ENCODE results near the gene DOCK3.
"Not testable (repeated sequence)": the region's sequence is repeated elsewhere in the genome, so short reads cannot be mapped to it uniquely, and the experiment has no call there.

Gene DOCK3

DNA sequence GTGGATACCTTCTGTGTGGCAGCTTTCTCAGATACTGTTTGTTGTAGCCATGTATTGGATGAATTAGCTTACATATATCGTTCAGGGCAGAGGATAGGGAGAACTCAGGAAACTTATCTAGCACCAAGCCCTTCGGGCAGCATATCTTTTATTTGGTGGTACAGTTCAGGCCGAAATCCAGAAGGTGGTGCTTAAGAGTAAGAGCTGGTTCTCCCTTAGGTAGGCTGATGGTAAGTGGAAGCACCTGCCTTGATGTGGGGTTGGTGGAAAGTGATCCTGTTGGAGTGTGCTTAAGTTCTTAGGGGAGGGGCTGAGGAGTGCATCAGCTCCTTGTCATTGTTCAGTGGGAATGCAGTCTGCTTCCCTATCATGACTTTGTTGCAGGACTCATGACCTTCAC is 187.5 kb downstream of the DOCK3 start:
- H3K27ac ChIP-seq, result no peak overlapping the region
- no peak overlapping the region for H3K4me3 ChIP-seq

DNA sequence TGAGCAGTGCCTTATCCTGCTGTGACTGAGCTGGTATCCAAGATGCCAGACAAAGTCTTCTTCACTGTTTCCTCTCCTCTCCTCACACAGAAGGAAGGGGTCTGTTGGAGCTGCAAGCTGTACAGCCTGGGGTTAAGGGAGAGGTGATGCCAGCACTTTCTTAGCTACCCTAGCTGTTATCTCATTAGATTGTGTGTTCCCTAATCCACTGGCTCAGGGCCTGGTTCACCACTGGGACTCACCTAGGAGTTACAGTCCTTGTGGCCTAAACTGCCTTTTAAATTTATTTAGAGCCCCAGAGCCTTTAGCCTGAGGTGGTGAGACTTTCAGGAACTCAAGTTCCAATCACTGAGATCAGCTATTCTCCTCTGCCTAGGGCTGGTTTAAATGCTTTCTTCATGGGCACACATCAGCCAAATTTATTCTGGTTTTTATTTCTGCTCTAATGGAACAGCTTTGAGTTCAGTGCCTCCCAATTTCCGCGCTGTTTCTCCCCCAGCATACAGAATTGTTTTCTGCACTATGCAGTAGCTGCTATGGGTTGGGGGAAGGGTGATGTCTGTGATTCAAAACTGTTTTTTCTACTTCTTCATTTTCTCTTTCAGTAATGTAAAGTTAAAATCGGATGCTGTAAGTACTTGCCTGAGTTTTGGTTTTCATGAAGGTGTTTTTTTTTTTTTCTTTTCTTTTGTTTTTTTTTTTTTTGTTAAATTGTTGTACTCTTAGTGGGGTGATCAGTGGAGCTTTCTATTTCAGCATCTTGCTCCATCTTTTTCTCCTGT is 198.8 kb downstream of the DOCK3 start:
- Histone ChIP-seq H3K4me3 (no peak overlapping the region), H3K27ac (no peak overlapping the region)

- H3K27ac ChIP-seq, H3K4me3 ChIP-seq: not testable (repeated sequence)
Measured at GRCh38 chr3:50874876-50875275, 200.1 kb downstream of the DOCK3 start.

GRCh38 chr3:50876947-50877346 is 202.2 kb downstream of the DOCK3 start:
- Histone ChIP-seq H3K4me3 (no peak overlapping the region), H3K27ac (no peak overlapping the region)

GRCh38 chr3:50882733-50883132 is 208.0 kb downstream of the DOCK3 start:
- H3K4me3 ChIP-seq, H3K27ac ChIP-seq: not testable (repeated sequence)

DNA sequence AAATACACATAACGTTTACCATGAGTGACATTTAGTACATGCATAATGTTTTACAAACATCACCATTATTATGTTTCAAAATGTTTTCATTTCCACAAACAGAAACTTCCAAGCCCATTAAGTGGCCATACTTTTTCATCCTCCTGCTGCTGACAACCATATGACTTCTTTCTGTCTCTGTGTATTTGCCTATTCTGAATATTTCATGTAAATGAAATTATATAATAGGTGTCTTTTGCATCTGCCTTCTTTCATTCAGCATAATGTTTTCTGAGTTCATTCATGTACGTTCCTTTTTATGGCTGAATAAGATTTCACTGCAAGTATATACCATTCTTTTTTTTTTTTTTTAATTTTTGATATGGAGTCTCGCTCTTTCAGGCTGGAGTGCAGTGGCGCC is 209.0 kb downstream of the DOCK3 start:
- Histone ChIP-seq H3K27ac (no peak overlapping the region), H3K4me3 (no peak overlapping the region)

- no peak overlapping the region for H3K27ac ChIP-seq
- no peak overlapping the region for H3K4me3 ChIP-seq
Measured at GRCh38 chr3:50885070-50885850, 210.5 kb downstream of the DOCK3 start.

- Histone ChIP-seq H3K27ac (no peak overlapping the region), H3K4me3 (no peak overlapping the region)
Measured at GRCh38 chr3:50890688-50891344, 216.1 kb downstream of the DOCK3 start.

- H3K27ac ChIP-seq, H3K4me3 ChIP-seq: not testable (repeated sequence)
Measured at GRCh38 chr3:50901097-50901496, 226.4 kb downstream of the DOCK3 start.

- H3K27ac ChIP-seq, result no peak overlapping the region
Measured at GRCh38 chr3:50912746-50913145, 238.0 kb downstream of the DOCK3 start.

GRCh38 chr3:50913260-50913659 is 238.5 kb downstream of the DOCK3 start:
- no peak overlapping the region for H3K27ac ChIP-seq
- no peak overlapping the region for H3K4me3 ChIP-seq

More at GRCh38 chr3:50912746-50913145, 238.0 kb downstream of the DOCK3 start:
- no peak overlapping the region for H3K4me3 ChIP-seq

DNA sequence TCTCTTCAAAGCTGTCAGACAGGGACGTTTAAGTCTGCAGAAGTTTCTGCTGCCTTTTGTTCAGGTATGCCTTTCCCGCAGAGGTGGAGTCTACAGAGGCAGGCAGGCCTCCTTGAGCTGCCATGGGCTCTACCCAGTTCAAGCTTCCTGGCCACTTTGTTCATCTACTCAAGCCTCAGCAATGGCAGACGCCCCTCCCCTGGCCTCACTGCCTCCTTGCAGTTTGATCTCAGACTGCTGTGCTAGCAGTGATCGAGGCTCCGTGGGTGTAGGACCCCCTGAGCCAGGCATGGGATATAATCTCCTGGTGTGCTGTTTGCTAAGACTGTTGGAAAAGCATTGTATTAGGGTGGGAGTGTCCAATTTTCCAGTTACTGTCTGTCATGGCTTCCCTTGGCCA is 247.3 kb downstream of the DOCK3 start:
- H3K27ac ChIP-seq, H3K4me3 ChIP-seq: not testable (repeated sequence)

- Histone ChIP-seq H3K27ac (no peak overlapping the region), H3K4me3 (no peak overlapping the region)
Measured at GRCh38 chr3:50923955-50924354, 249.2 kb downstream of the DOCK3 start.

- Histone ChIP-seq H3K27ac (no peak overlapping the region), H3K4me3 (no peak overlapping the region)
Measured at GRCh38 chr3:50924638-50925037, 249.9 kb downstream of the DOCK3 start.

- Histone ChIP-seq H3K27ac (no peak overlapping the region), H3K4me3 (no peak overlapping the region)
Measured at GRCh38 chr3:50926868-50927267, 252.1 kb downstream of the DOCK3 start.

- Histone ChIP-seq H3K27ac (no peak overlapping the region), H3K4me3 (no peak overlapping the region)
Measured at GRCh38 chr3:50930371-50931208, 255.9 kb downstream of the DOCK3 start.

GRCh38 chr3:50932918-50933317 is 258.2 kb downstream of the DOCK3 start:
- not testable (repeated sequence) for H3K4me3 ChIP-seq

DNA sequence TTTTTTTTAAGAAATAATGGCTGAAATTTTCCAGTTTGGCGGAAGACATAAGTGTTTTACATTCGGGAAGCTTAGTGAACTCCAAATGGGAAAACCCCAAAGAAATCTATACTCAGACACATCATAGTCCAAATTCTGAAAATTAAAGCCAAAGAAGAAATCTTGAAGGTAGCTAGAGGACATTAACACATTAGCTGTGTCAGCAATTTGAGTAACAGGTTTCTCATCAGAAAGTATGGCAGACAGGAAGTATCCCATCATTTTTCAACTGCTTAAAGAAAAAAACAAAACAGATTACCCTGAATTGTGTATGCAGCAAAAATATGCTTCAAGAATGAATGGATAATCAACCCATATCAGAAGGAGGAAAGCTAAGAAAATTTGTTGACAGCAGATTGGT is 261.7 kb downstream of the DOCK3 start:
- H3K27ac ChIP-seq, result no peak overlapping the region
- no peak overlapping the region for H3K4me3 ChIP-seq

More at GRCh38 chr3:50932918-50933317, 258.2 kb downstream of the DOCK3 start:
- not testable (repeated sequence) for H3K27ac ChIP-seq

- H3K4me3 ChIP-seq, result no peak overlapping the region
- no peak overlapping the region for H3K27ac ChIP-seq
Measured at GRCh38 chr3:50947419-50947818, 272.7 kb downstream of the DOCK3 start.

DNA sequence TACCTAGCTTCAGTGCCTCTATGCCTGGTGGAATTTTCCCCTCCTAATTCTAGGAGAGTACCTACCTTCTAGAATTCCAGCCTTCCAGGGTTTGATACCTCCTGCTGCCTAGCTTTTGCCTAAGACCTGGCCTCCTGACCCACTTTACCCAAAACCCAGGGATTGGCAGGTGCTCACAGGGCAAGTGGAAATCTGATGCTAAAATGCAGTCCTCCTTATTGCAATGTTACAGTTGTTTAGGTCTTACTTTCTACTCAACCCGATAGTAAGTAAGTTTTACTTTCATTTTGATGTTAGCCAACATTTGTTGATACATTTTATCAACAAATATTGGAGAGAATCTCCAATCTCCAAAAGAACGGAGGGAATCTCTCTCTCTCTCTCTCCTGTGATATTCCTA is 275.9 kb downstream of the DOCK3 start:
- Histone ChIP-seq H3K4me3 (no peak overlapping the region), H3K27ac (no peak overlapping the region)
